A549 (cell line): ENCODE results near the gene LRRC28. TPM values are rescaled to one million over a fixed set of nuclear protein-coding genes. Genes with fewer than 3 reads are reported as not detected.

ENCODE experiments used
- ATAC-seq, 2 experiments: fragments of 200-7000 bp in 1 of 2; fragments of >200 bp in 1 of 2; cut with Nextera tagmentation in 1 of 2; cut with Tn5 transposase in 1 of 2; 3 replicates each; pipeline versions ENCODE4 v1.8.0 to v1.9.1; 2018 to 2020; ENCODE audit warnings: mild to moderate bottlenecking in 1 of 2, moderate library complexity in 1 of 2
- CTCF ChIA-PET: fragments of 300-600 bp; sonication (Branson Sonifier 250); formaldehyde crosslinking; extraction: SDS; loops from one replicate; lab custom pipeline; 2021; ENCODE audit warnings: antibody characterized with exemption, inconsistent platforms; lab: Yijun Ruan, JAX
- POLR2A ChIA-PET: fragments of 350-600 bp; formaldehyde crosslinking; extraction: SDS; loops from one replicate; lab custom pipeline; 2021; ENCODE audit warnings: antibody characterized with exemption, inconsistent platforms; lab: Yijun Ruan, JAX
- DNase-seq, 2 experiments: peaks; one replicate each; pipeline versions ENCODE4 v3.0.0 to v3.0.0-alpha.2; 2011 to 2016; ENCODE audit warnings: low read depth in 1 of 2, low spot score in 1 of 2
- FAIRE-seq: peaks from 2 replicates; lab custom pipeline; 2011; peaks lifted over from hg19 to GRCh38; lab: Jason Lieb, UNC
- H3K27ac ChIP-seq, 2 experiments: fragments of >200 bp; sonication (Bioruptor Twin); formaldehyde crosslinking; 3 replicates each; pipeline ENCODE4 v1.5.1; 2016 to 2017
- H3K4me1 ChIP-seq: fragments of >200 bp; sonication (Bioruptor Twin); formaldehyde crosslinking; 3 replicates; pipeline ENCODE4 v1.6.1; 2016
- H3K4me2 ChIP-seq: fragments of >200 bp; sonication (Bioruptor Twin); formaldehyde crosslinking; 3 replicates; pipeline ENCODE4 v1.6.1; 2016
- H3K4me3 ChIP-seq: fragments of >200 bp; sonication (Bioruptor Twin); formaldehyde crosslinking; 3 replicates; pipeline ENCODE4 v1.5.1; 2016
- H3K9me3 ChIP-seq: fragments of >200 bp; sonication (Bioruptor Twin); formaldehyde crosslinking; 3 replicates; pipeline ENCODE4 v1.6.1; 2016
- BHLHE40 ChIP-seq: IDR thresholded peaks from 2 replicates; pipeline ENCODE4 v1.6.1; 2012; ENCODE audit warnings: low read depth, low read length, inconsistent platforms
- CBX2 ChIP-seq: fragments of 200-600 bp; sonication (generic); IDR thresholded peaks from 2 replicates; pipeline ENCODE4 v1.6.1; 2016; ENCODE audit warnings: low read depth, mild to moderate bottlenecking, borderline replicate concordance
- CBX8 ChIP-seq: fragments of 200-600 bp; sonication (generic); IDR thresholded peaks from 2 replicates; pipeline ENCODE4 v1.6.1; 2016
- CEBPB ChIP-seq, 2 experiments: fragments of >200 bp in 1 of 2; sonication (Bioruptor Twin) in 1 of 2; formaldehyde crosslinking in 1 of 2; IDR thresholded peaks; 2 replicates each; pipeline ENCODE4 v1.6.1; 2012 to 2016
- CHD2 ChIP-seq: fragments of 150-350 bp; IDR thresholded peaks from 2 replicates; pipeline ENCODE4 v1.6.1; 2014; ENCODE audit warnings: low read length; ENCODE audit not compliant: partially characterized antibody
- CHD4 ChIP-seq: fragments of 200-600 bp; sonication (generic); IDR thresholded peaks from 2 replicates; pipeline ENCODE4 v1.6.1; 2016; ENCODE audit warnings: antibody characterized with exemption, mild to moderate bottlenecking, borderline replicate concordance
- EHF ChIP-seq: fragments of 250-450 bp; sonication (Bioruptor Pico); IDR thresholded peaks from 2 replicates; pipeline ENCODE4 v1.5.0; 2020; ENCODE audit warnings: mild to moderate bottlenecking
- ESRRA ChIP-seq: fragments of 150-350 bp; IDR thresholded peaks from 2 replicates; pipeline ENCODE4 v1.6.1; 2014; ENCODE audit warnings: mild to moderate bottlenecking, low read length, borderline replicate concordance
- FOXS1 ChIP-seq: fragments of 250-450 bp; sonication (Bioruptor Pico); IDR thresholded peaks from 2 replicates; pipeline ENCODE4 v1.5.0; 2020; ENCODE audit warnings: mild to moderate bottlenecking, moderate library complexity
- HDAC2 ChIP-seq: fragments of 200-600 bp; sonication (generic); IDR thresholded peaks from 2 replicates; pipeline ENCODE4 v1.6.1; 2016
- HOXA7 ChIP-seq: fragments of 250-450 bp; sonication (Bioruptor Pico); IDR thresholded peaks from 2 replicates; pipeline ENCODE4 v1.5.0; 2020; ENCODE audit warnings: mild to moderate bottlenecking, moderate library complexity
- HOXB13 ChIP-seq: fragments of 250-450 bp; sonication (Bioruptor Pico); IDR thresholded peaks from 2 replicates; pipeline ENCODE4 v1.5.0; 2020; ENCODE audit warnings: low read depth, mild to moderate bottlenecking, moderate library complexity
- HOXB5 ChIP-seq: fragments of 250-450 bp; sonication (Bioruptor Pico); IDR thresholded peaks from 2 replicates; pipeline ENCODE4 v1.5.0; 2020; ENCODE audit warnings: mild to moderate bottlenecking, moderate library complexity
- MAFK ChIP-seq: fragments of 450-650 bp; IDR thresholded peaks from 2 replicates; pipeline ENCODE4 v1.6.1; 2014; ENCODE audit not compliant: partially characterized antibody
- MAX ChIP-seq: IDR thresholded peaks from 2 replicates; pipeline ENCODE4 v1.6.1; 2012
- MAZ ChIP-seq: fragments of 150-350 bp; IDR thresholded peaks from 2 replicates; pipeline ENCODE4 v1.6.1; 2014; ENCODE audit warnings: antibody characterized with exemption, low read depth, low read length, borderline replicate concordance
- NPAS2 ChIP-seq: fragments of 250-450 bp; sonication (Bioruptor Pico); IDR thresholded peaks from 2 replicates; pipeline ENCODE4 v1.8.0; 2022; ENCODE audit warnings: mild to moderate bottlenecking, moderate library complexity, borderline replicate concordance
- PBX3 ChIP-seq: IDR thresholded peaks from 2 replicates; pipeline ENCODE4 v1.6.1; 2012
- PHF8 ChIP-seq: fragments of 200-600 bp; sonication (generic); IDR thresholded peaks from 2 replicates; pipeline ENCODE4 v1.6.1; 2016; ENCODE audit warnings: low read depth, mild to moderate bottlenecking, antibody characterized with exemption, moderate library complexity, borderline replicate concordance
- POLR2AphosphoS2 ChIP-seq: conservative IDR thresholded peaks from 2 replicates; pipeline ENCODE4 v1.6.1; 2012; ENCODE audit warnings: low read length, improper control_type of control experiment, inconsistent platforms
- RNF2 ChIP-seq: fragments of 200-600 bp; sonication (generic); IDR thresholded peaks from 2 replicates; pipeline ENCODE4 v1.6.1; 2016; ENCODE audit warnings: low read depth, mild to moderate bottlenecking, antibody characterized with exemption, moderate library complexity, borderline replicate concordance
- SMC3 ChIP-seq: fragments of >200 bp; sonication (Bioruptor Twin); formaldehyde crosslinking; IDR thresholded peaks from 3 replicates; pipeline ENCODE4 v1.6.1; 2018; ENCODE audit warnings: inconsistent platforms
- TFCP2L1 ChIP-seq: fragments of 250-450 bp; sonication (Bioruptor Pico); IDR thresholded peaks from 2 replicates; pipeline ENCODE4 v1.5.0; 2021; ENCODE audit warnings: mild to moderate bottlenecking
- TP53 ChIP-seq: fragments of 250-450 bp; sonication (Bioruptor Pico); IDR thresholded peaks from 2 replicates; pipeline ENCODE4 v1.5.0; 2021; ENCODE audit warnings: mild to moderate bottlenecking, moderate library complexity
- ZC3H11A ChIP-seq: fragments of 450-650 bp; IDR thresholded peaks from 2 replicates; pipeline ENCODE4 v1.6.1; 2014; ENCODE audit warnings: antibody characterized with exemption, mild to moderate bottlenecking
- ZNF302 ChIP-seq: fragments of 250-450 bp; sonication (Bioruptor Pico); IDR thresholded peaks from 2 replicates; pipeline ENCODE4 v1.9.0; 2021; ENCODE audit warnings: inconsistent platforms, mild to moderate bottlenecking, moderate library complexity
- WGBS: methylation state at CpG from one replicate; pipeline ENCODE4 v1.1.6; 2017; ENCODE audit errors: missing lambda C conversion rate; 5-methylcytosine and 5-hydroxymethylcytosine counted together
- polyA plus RNA-seq, 4 experiments: library from polyadenylated mRNA; depleted of rRNA in 3 of 4; stranded (reverse); fragments of >200 nt; fragmentation: RNase III in 1 of 4; extraction: RNeasy Plus Mini Kit Qiagen cat#74134 plus additional on column Dnase treatment in 1 of 4; gene quantifications; 2 replicates in 3 of 4; 3 replicates in 1 of 4; pipeline ENCODE4 v1.2.3, GENCODE V29; 2011 to 2017
- TF ChIP-seq, protein P1 (sequence below): fragments of 450-650 bp; IDR thresholded peaks from 2 replicates; pipeline ENCODE4 v1.6.1; 2014; ENCODE audit warnings: antibody characterized with exemption

The LRRC28 gene
- polyA plus RNA-seq, 2 of the 4 experiments (the other 2 are of a cell fraction): 19.6 to 62.4 TPM

- no peaks in the 10 kb centered on the region for H3K9me3 ChIP-seq
- FAIRE-seq (no peak), DNase-seq (no peak), ATAC-seq (no peak)
- H3K4me3 ChIP-seq: no peak overlapping the region
- no peak overlapping the region for H3K4me2 ChIP-seq
- TF ChIP-seq CHD2: no peak
- peak; percentile 29 for TF ChIP-seq MAFK
- ChIA-PET CTCF (interaction anchor here (1.0 to 1.6 kb wide), 4 partner anchors 29 to 460 kb away, joined by 3 read pairs; no protein-coding TSS in a partner anchor), POLR2A (no interaction called here)
- H3K27ac ChIP-seq: no peak overlapping the region
- 81% methylated on average over 4 of the region's 4 CpGs for WGBS
- peaks cover 9% of the 10 kb centered on the region; the same call in 2 of the 3 replicates for H3K4me1 ChIP-seq
These were observed 7.0 kb upstream of the LRRC28 start for GRCh38 chr15:99244306-99244705.

DNA sequence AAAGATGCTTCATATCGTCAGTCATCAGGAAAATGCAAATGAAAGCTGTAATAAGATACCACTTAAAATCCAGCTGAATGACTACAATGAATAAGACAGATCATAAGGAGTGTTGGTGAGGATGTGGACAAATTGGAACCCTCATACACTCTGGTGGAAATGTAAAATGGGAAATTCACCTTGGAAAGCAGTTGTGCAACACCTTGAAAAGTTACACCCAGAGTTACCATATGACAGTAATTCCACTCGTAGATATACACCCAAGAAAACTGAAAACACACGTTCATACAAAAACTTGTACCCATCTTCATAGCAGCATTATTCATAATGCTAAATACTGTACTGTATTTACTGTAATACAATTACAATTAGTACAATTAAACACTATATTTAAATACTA, 4.2 kb upstream of the LRRC28 start:
- CTCF ChIA-PET: interaction anchor here (0.7 to 1.6 kb wide), 3 partner anchors 8 to 113 kb away, joined by 3 to 5 read pairs (median 4); no protein-coding TSS in a partner anchor
- no peak for FAIRE-seq
- H3K4me3 ChIP-seq: no peak overlapping the region
- TF ChIP-seq HOXB5 (no peak), MAZ (no peak), FOXS1 (no peak), CEBPB (IDR thresholded peaks at IDR 0.05) (peak in 1 of 2 experiments; percentile 15; a peak in 1 of 4 replicates), TFCP2L1 (CRISPR knock-in tag) (no peak), HOXB13 (CRISPR knock-in tag) (no peak)
- POLR2A ChIA-PET: no interaction called here
- 79% methylated on average over 3 of the region's 3 CpGs for WGBS
- H3K4me1 ChIP-seq: peaks cover 10% of the 10 kb centered on the region; the same call in 2 of the 3 replicates
- DNase-seq: no peak
- H3K9me3 ChIP-seq: no peaks in the 10 kb centered on the region
- H3K4me2 ChIP-seq: 0 out of 3 replicates have a peak overlapping the region, but pooled peaks have one; percentile 82
- no peak for ATAC-seq
- H3K27ac ChIP-seq: no peak overlapping the region

DNA sequence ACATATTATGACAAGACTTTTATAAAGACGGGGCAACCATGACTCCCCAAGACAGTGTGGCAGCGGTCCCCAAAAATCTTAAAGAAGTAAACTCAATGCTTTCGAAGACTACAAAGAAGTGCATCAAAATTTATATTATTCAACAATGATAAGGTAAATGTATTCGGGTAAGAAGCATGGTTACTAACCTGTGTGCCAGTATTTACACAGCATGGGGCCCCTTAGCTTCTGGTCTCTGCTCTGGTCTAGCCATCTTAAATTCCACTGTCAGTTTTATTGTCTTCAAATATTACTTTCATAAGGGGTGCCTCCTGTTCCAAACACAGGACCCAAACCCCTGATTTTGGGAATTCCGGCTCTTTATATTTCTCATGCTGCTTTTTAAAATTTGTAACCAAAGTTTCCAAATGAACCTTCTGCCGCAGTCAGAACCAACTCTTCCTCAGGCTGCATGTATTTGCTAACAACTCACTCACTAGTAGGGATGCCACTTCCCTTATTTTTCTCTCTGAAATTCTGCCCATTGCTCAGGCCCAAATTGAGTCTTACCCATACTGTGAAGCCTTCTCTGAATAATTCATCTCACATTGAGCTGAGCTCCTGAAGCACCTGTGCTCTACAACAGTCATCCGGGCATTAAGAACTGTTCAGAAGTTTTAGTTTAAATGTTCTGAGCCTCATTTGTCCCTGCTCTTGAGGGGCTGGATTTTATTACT, 3.1 kb upstream of the LRRC28 start:
- CTCF ChIA-PET: interaction anchor here (1.5 kb wide), 1 partner anchor 34 kb away, joined by 5 read pairs; no protein-coding TSS in a partner anchor
- no peak for TF ChIP-seq ZNF302 (CRISPR knock-in tag)
- TF ChIP-seq, all 56 proteins: peak for 0
- Histone ChIP-seq H3K4me3 (peak overlapping the region; percentile 72), H3K4me1 (peaks cover 15% of the 10 kb centered on the region; the same call in 2 of the 3 replicates), H3K4me2 (peak overlapping the region; percentile 82), H3K9me3 (no peaks in the 10 kb centered on the region), H3K27ac (peak overlapping the region in 1 of 2 experiments; percentile 90; a peak in 4 of 6 replicates)
- FAIRE-seq: no peak
- ATAC-seq: no peak
- no peak for DNase-seq
- WGBS: 61% methylated on average over 7 of the region's 7 CpGs
- POLR2A ChIA-PET: interaction anchor here (1.3 kb wide), 1 partner anchor 143 kb away, joined by 3 read pairs; the partner anchor contains the start of gene SYNM

DNA sequence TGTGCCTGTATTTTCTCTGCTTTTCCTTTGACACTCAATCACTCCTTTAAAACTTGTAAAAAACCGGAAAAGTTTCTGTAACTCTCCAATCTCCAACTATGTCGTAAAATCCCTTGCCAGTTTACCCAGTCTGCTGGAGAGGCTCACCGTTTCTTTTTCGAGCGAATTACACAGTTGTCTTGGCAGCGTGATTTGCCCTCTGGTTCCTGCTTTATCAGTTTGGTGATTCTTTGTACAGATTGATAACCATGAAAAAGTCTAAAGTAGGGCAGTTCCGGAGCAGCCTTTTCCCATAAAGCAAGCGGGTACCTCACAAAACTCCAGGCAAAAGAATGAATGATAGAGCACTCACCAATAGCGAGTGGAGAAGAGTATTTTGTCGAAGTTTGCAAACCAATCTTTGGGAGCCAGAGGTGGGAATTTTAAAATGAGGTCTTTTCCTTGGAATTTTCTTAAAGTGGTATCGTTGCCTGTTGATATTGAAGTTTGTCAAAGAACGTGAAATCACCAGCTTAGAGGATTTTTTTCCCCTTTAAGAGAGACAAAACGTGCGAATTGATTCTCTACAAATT, 1.9 kb upstream of the LRRC28 start, which contains the start of gene TTC23:
Gene TTC23, minus strand, starts transcription at position 312 of the 572 bp plus-strand sequence. CDS start 20,869 bp downstream, outside the sequence.
- H3K9me3 ChIP-seq: no peaks in the 10 kb centered on the region
- FAIRE-seq: peak; percentile 100
- H3K4me2 ChIP-seq: peak within 1 kb of the TSS; percentile 91
- peak within 1 kb of the TSS; percentile 90 to 91 for H3K27ac ChIP-seq
- WGBS: 1% methylated on average over 14 of the region's 14 CpGs
- H3K4me1 ChIP-seq: peaks cover 15% of the 10 kb centered on the region; the same call in 2 of the 3 replicates
- peak; percentile 86 to 91 for DNase-seq
- ChIA-PET CTCF (interaction anchor here (1.1 kb wide), 1 partner anchor 149 kb away, joined by 3 read pairs; no protein-coding TSS in a partner anchor), POLR2A (interaction anchor here (1.1 kb wide), 1 partner anchor 126 kb away, joined by 4 read pairs; no protein-coding TSS in a partner anchor)
- peak within 1 kb of the TSS; percentile 72 for H3K4me3 ChIP-seq
- peak; percentile 52 to 71; a peak in 5 of 6 replicates for ATAC-seq
- TF ChIP-seq CBX2: no peak
- TF ChIP-seq NPAS2 (CRISPR knock-in tag): no peak
- no peak for TF ChIP-seq MAZ
- no peak for TF ChIP-seq MAFK
- no peak for TF ChIP-seq CBX8
- no peak for TF ChIP-seq HOXA7 (CRISPR knock-in tag)
- peak; percentile 64 for TF ChIP-seq MAX
- no peak for TF ChIP-seq CHD4
- TF ChIP-seq ESRRA: no peak
- TF ChIP-seq ZC3H11A: no peak
- no peak for TF ChIP-seq CHD2
- TF ChIP-seq, protein P1, sequence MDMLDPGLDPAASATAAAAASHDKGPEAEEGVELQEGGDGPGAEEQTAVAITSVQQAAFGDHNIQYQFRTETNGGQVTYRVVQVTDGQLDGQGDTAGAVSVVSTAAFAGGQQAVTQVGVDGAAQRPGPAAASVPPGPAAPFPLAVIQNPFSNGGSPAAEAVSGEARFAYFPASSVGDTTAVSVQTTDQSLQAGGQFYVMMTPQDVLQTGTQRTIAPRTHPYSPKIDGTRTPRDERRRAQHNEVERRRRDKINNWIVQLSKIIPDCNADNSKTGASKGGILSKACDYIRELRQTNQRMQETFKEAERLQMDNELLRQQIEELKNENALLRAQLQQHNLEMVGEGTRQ: no peak
- TF ChIP-seq BHLHE40: no peak
- TF ChIP-seq RNF2: no peak
- TF ChIP-seq TP53 (CRISPR knock-in tag): no peak
- TF ChIP-seq HDAC2: no peak
- no peak for TF ChIP-seq EHF (CRISPR knock-in tag)
- TF ChIP-seq SMC3: no peak
- TF ChIP-seq PHF8: 0 out of 2 replicates have a peak, but pooled peaks have one; percentile 22
- TF ChIP-seq POLR2AphosphoS2: no peak
- TF ChIP-seq CEBPB (IDR thresholded peaks at IDR 0.05): no peak
- peak; percentile 91 for TF ChIP-seq PBX3
